Breast epithelium (tissue), 4 donors: ENCODE results near the gene FRMPD2. TPM values are rescaled to one million over a fixed set of nuclear protein-coding genes. Genes with fewer than 3 reads are reported as not detected.

ENCODE experiments used
- DNase-seq, 2 donors: peaks; one replicate each; pipeline ENCODE4 v3.0.0-alpha.2; 2019; ENCODE audit warnings: low spot score in 2 of 2
- H3K27ac ChIP-seq, 2 donors: fragments of 200-600 bp; sonication (generic) in 1 of 2; one replicate each; pipeline ENCODE4 v1.5.1; 2016 to 2019; ENCODE audit warnings: mild to moderate bottlenecking in 1 of 2
- H3K27me3 ChIP-seq, 2 donors: fragments of 200-600 bp; sonication (generic) in 1 of 2; one replicate each; pipeline versions ENCODE4 v1.5.1 to v1.6.0; 2017 to 2019; ENCODE audit warnings: control low read depth in 1 of 2, mild to moderate bottlenecking in 1 of 2
- H3K36me3 ChIP-seq: fragments of 200-600 bp; one replicate; pipeline ENCODE4 v1.5.1; 2019
- H3K4me1 ChIP-seq, 2 donors: fragments of 200-600 bp; sonication (generic); one replicate each; pipeline ENCODE4 v1.5.1; 2016 to 2019; ENCODE audit warnings: control low read depth in 1 of 2
- H3K4me3 ChIP-seq, 3 donors: fragments of 200-600 bp; sonication (generic); 1 replicate in 2 of 3; 2 replicates in 1 of 3; pipeline ENCODE4 v1.5.1; 2016 to 2019; ENCODE audit warnings: mild to moderate bottlenecking in 3 of 3, moderate library complexity in 2 of 3
- H3K9me3 ChIP-seq, 2 donors: fragments of 200-600 bp; sonication (generic) in 1 of 2; one replicate each; pipeline ENCODE4 v1.5.1; 2016 to 2019; ENCODE audit warnings: control low read depth in 1 of 2
- CTCF ChIP-seq, 3 donors: fragments of 450-650 bp; IDR thresholded peaks; one replicate each; pipeline ENCODE4 v1.5.1; 2016 to 2017; ENCODE audit warnings: antibody characterized with exemption in 3 of 3, mild to moderate bottlenecking in 3 of 3, moderate library complexity in 3 of 3
- POLR2A ChIP-seq: fragments of 450-650 bp; IDR thresholded peaks from one replicate; pipeline ENCODE4 v1.6.1; 2016; ENCODE audit warnings: antibody characterized with exemption, mild to moderate bottlenecking, moderate library complexity
- POLR2AphosphoS5 ChIP-seq, 3 donors: sonication (generic); formaldehyde crosslinking; IDR thresholded peaks; one replicate each; pipeline ENCODE4 v1.6.1; 2017; ENCODE audit warnings: antibody characterized with exemption in 3 of 3
- intact Hi-C: fragments of 100-400 bp; cut with DNase I; formaldehyde crosslinking; loops from one replicate; pipeline ENCODE4 v1.15.1; 2023; ENCODE audit warnings: low total_unique reads
- total RNA-seq, 3 donors: library from RNA; depleted of rRNA; stranded (reverse); fragments of >200 nt; gene quantifications; one replicate each; pipeline ENCODE4 v1.1.0, GENCODE V29; 2016

The FRMPD2 gene
- total RNA-seq, 3 donors from 2014 or later: 1.9 to 4.6 TPM; not detected in 1

DNA sequence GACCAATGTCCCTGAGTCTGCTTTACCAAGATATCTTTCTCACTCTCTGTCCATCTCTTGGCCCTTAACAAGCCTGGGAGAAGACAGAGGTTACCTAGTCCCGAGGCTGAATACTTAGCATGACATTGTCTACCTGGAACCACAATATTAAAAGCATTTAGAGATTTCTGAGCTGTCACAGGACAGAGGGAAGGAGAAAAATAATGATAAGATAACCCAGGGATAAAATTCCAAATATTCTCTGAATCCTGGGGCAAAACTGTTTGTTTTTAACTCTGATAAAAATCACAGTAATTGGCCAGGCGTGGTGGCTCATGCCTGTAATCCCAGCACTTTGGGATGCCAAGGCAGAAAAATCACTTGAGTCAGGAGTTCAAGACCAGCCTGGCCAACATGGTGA lies 19.9 kb upstream of the FRMPD2 start:
- intact Hi-C loops: no loop called here

DNA sequence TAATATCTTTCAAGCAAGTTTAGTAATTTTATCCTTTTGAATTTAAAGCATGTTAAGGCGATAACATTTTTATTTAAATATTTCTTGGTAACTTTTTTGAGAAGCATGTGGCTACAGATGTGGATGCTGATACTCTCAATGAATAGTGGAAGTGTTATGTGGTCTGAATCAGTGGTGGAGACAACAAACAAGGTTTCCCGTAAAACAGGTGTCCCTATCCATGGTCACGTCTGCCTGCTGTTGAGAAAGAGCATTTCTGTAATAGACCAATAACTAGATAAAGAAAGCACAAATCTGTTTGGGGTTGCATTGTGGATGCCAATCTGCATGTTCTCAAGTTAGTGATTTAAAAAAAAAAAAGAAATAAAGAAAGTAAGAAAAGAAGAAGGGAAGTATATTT lies 18.1 kb upstream of the FRMPD2 start:
- DNase-seq: no peak
- no peak overlapping the region for H3K4me3 ChIP-seq
- H3K4me1 ChIP-seq: peaks cover 0 to 7% of the 10 kb centered on the region in 2 donors
- no peaks in the 10 kb centered on the region for H3K9me3 ChIP-seq
- TF ChIP-seq POLR2AphosphoS5 (IDR thresholded peaks at IDR 0.05) (no peak), CTCF (IDR thresholded peaks at IDR 0.05) (no peak), POLR2A (no peak)
- no peaks in the 10 kb centered on the region for H3K27me3 ChIP-seq
- intact Hi-C loops: no loop called here
- no peak overlapping the region for H3K27ac ChIP-seq
- H3K36me3 ChIP-seq: no peaks in the 10 kb centered on the region

More for the DNA sequence above, 19.9 kb upstream of the FRMPD2 start:
- Histone ChIP-seq H3K4me3 (no peak overlapping the region), H3K4me1 (no peaks in the 10 kb centered on the region), H3K9me3 (no peaks in the 10 kb centered on the region), H3K27ac (no peak overlapping the region), H3K27me3 (no peaks in the 10 kb centered on the region), H3K36me3 (no peaks in the 10 kb centered on the region)
- no peak for DNase-seq
- TF ChIP-seq CTCF (IDR thresholded peaks at IDR 0.05) (no peak), POLR2AphosphoS5 (IDR thresholded peaks at IDR 0.05) (no peak), POLR2A (no peak)

DNA sequence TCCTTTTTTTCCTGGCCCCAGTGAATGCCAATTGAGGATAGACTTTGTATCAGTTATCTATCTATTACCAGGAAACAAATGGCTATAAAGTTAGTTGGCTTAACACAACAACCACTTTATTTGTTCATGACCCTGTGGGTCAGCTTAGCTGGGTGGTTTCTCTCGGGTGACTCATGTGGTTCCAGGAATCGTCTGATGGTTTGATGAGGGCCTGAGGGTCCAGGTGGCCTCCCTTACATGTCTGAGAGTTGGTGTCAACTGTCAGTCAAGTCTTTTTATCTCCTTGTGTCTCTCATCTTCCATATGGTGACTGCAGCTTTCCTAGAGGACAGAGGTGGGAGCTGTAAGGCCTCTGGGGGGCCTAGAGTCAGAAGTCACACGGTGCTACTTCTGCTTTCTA lies 16.7 kb upstream of the FRMPD2 start:
- peaks cover 0 to 7% of the 10 kb centered on the region in 2 donors for H3K4me1 ChIP-seq
- H3K36me3 ChIP-seq: no peaks in the 10 kb centered on the region
- intact Hi-C loops: no loop called here
- DNase-seq: no peak
- H3K27me3 ChIP-seq: no peaks in the 10 kb centered on the region
- H3K9me3 ChIP-seq: no peaks in the 10 kb centered on the region
- TF ChIP-seq CTCF (IDR thresholded peaks at IDR 0.05) (no peak), POLR2AphosphoS5 (IDR thresholded peaks at IDR 0.05) (no peak), POLR2A (no peak)
- no peak overlapping the region for H3K27ac ChIP-seq
- no peak overlapping the region for H3K4me3 ChIP-seq

DNA sequence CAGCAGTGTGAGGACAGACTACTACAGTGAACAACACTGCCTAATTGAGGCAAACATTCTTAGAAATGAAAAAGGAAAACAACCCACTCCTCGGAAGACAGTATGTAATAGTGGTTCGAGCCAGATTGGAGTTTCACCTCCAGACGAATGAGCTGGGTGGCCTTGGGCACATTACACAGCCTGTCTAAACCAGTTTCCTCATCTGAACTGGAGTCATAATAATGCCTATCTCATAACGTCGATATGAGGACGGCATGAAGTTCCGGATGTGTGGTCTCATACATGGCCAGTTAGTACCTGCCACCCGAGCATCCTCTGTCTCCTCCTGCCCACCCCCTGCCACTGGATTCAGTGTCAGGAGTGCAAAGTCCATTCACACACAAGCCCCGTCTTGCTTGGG lies 15.8 kb upstream of the FRMPD2 start:
- no peak overlapping the region for H3K27ac ChIP-seq
- intact Hi-C loops: no loop called here
- no peaks in the 10 kb centered on the region for H3K36me3 ChIP-seq
- no peak for TF ChIP-seq POLR2AphosphoS5 (IDR thresholded peaks at IDR 0.05)
- TF ChIP-seq POLR2A: no peak
- no peak for TF ChIP-seq CTCF (IDR thresholded peaks at IDR 0.05)
- no peaks in the 10 kb centered on the region for H3K9me3 ChIP-seq
- no peaks in the 10 kb centered on the region for H3K27me3 ChIP-seq
- H3K4me1 ChIP-seq: peaks cover 0 to 7% of the 10 kb centered on the region in 2 donors
- no peak for DNase-seq
- no peak overlapping the region for H3K4me3 ChIP-seq

- no peak for TF ChIP-seq POLR2AphosphoS5 (IDR thresholded peaks at IDR 0.05)
- TF ChIP-seq CTCF (IDR thresholded peaks at IDR 0.05): peak; percentile 60 to 77 (median 66)
- TF ChIP-seq POLR2A: no peak
- Histone ChIP-seq H3K27me3 (no peaks in the 10 kb centered on the region), H3K4me1 (peaks cover 0 to 7% of the 10 kb centered on the region in 2 donors), H3K4me3 (no peak overlapping the region), H3K36me3 (no peaks in the 10 kb centered on the region), H3K27ac (peak overlapping the region; percentile 76 to 78), H3K9me3 (no peaks in the 10 kb centered on the region)
- peak in 1 of 2 donors; percentile 29 for DNase-seq
- intact Hi-C loops: no loop called here
Measured at GRCh38 chr10:48289501-48290238, 15.2 kb upstream of the FRMPD2 start.
